Measurements from ENCODE around the gene SPOCK1.

- TF ChIP-seq HMG20A (CRISPR knock-in tag; IDR thresholded peaks at IDR 0.05; ENCODE audit: borderline replicate concordance), result no peak
- TF ChIP-seq ZNF235 (CRISPR knock-in tag; IDR thresholded peaks at IDR 0.05; ENCODE audit: borderline replicate concordance), result no peak
- TF ChIP-seq ZSCAN29 (CRISPR knock-in tag; conservative IDR thresholded peaks at IDR 0.05), result no peak
- no peak for TF ChIP-seq PATZ1 (CRISPR knock-in tag; IDR thresholded peaks at IDR 0.05)
- no peak for TF ChIP-seq ZZZ3 (CRISPR knock-in tag; IDR thresholded peaks at IDR 0.05; ENCODE audit: borderline replicate concordance)
- no peak for TF ChIP-seq KDM2A (CRISPR knock-in tag; IDR thresholded peaks at IDR 0.05; ENCODE audit: borderline replicate concordance, low read depth)
These were observed 482.3 kb downstream of the SPOCK1 start for GRCh38 chr5:137016783-137017324.
